ENCODE data around the gene TOR2A. TPM values are rescaled to one million over a fixed set of nuclear protein-coding genes. Genes with fewer than 3 reads are reported as not detected.
"Not testable (repeated sequence)": the region's sequence is repeated elsewhere in the genome, so short reads cannot be mapped to it uniquely, and the experiment has no call there.

The TOR2A gene
- total and polyA plus RNA-seq, 2 of the 8 experiments (the other 6 are each of a cell fraction or from before 2014, with no cell fraction given): 18.7 to 24.9 TPM

DNA sequence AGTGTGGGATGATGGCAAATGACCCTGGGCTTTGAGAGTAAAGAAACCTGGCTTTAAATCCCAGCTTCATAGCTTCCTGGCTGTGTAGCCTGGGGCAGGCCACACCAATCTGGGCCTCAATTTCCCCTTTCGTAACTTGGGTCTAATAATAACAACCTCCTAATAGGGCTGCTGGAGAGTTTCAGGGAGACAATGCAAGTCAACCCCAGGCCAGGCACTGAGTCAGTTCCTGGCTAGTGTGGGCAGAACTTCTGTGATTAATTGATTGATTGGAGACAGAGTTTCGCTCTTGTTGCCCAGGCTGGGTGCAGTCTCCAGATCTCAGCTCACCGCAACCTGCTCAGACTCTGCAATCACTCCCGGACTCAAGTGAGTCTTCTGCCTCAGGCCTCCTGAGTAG, 46.7 kb upstream of the TOR2A start (continued):
- no peak for TF ChIP-seq RNF2 (IDR thresholded peaks at IDR 0.05; ENCODE audit: borderline replicate concordance, low read depth, low read length, missing control alignments, poor library complexity, severe bottlenecking)
- TF ChIP-seq SIX5 (IDR thresholded peaks at IDR 0.05; ENCODE audit: low read depth, low read length): no peak

DNA sequence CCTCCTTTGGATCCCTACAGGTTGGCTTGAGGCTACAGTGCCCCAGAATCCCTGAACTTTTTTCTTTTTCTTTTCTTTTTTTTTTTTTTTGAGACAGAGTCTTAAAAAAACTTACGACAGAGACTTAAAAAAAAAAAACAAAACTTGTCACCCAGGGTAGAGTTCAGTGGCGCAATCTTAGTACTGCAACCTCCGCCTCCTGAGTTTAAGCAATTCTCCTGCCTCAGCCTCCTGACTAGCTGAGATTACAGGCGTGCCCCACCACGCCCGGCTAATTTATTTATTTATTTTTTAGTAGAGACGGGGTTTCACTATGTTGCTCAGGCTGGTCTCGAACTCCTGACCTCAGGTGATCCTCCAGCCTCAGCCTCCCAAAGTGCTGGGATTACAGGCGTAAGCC, 45.8 kb upstream of the TOR2A start:
- H3K9ac ChIP-seq (replicated peaks in 1 of 4; ENCODE audit: extremely low read depth in 1 of 4, low read depth in 3 of 4, low read length in 3 of 4); DNase-seq (ENCODE audit: low read depth in 1 of 2, low spot score in 2 of 2); H2BK120ac ChIP-seq (replicated peaks; ENCODE audit: low read depth, low read length); H4K8ac ChIP-seq (ENCODE audit: extremely low read depth, insufficient read depth, low read length); H3K18ac ChIP-seq (ENCODE audit: extremely low read depth, low read length); H3K14ac ChIP-seq (ENCODE audit: insufficient read length); H3K27me3 ChIP-seq (replicated peaks in 1 of 4; ENCODE audit: control insufficient read depth in 3 of 4, extremely low read depth in 1 of 4, insufficient read depth in 3 of 4, low read length in 3 of 4); H3K4me2 ChIP-seq (ENCODE audit: insufficient read depth in 1 of 2, low read depth in 2 of 2, low read length in 2 of 2); H4K20me1 ChIP-seq (replicated peaks in 1 of 2; ENCODE audit: control insufficient read depth in 1 of 2, insufficient read depth in 2 of 2, low read length in 2 of 2); H3K36me3 ChIP-seq (ENCODE audit: control insufficient read depth in 2 of 4, insufficient read depth in 4 of 4, low read length in 3 of 4); H2BK15ac ChIP-seq (ENCODE audit: low read length); H2AFZ ChIP-seq (ENCODE audit: low read length); H2BK5ac ChIP-seq (ENCODE audit: low read depth, low read length); H3K9me3 ChIP-seq (ENCODE audit: insufficient read depth in 2 of 2, low read depth in 1 of 2, low read length in 1 of 2); H3K4ac ChIP-seq (replicated peaks; ENCODE audit: insufficient read length, low read depth, low read length); H3K4me3 ChIP-seq (ENCODE audit: extremely low read depth in 1 of 4, insufficient read depth in 2 of 4, low read depth in 3 of 4, low read length in 4 of 4); H3K79me1 ChIP-seq (ENCODE audit: low read depth, low read length); H3K56ac ChIP-seq (replicated peaks; ENCODE audit: insufficient read length, low read depth, low read length); H4K5ac ChIP-seq (ENCODE audit: insufficient read length, low read depth, low read length); H3K23me2 ChIP-seq (ENCODE audit: low read depth, low read length); H3K79me2 ChIP-seq (ENCODE audit: control insufficient read depth in 1 of 2, insufficient read depth in 2 of 2, low read length in 2 of 2); H3K23ac ChIP-seq (ENCODE audit: insufficient read length); FAIRE-seq; H3K27ac ChIP-seq (ENCODE audit: low read depth, low read length); H2AK5ac ChIP-seq (ENCODE audit: low read depth, low read length): not testable (repeated sequence)
- 85% methylated on average over 9 of the region's 9 CpGs; no CpG with 5 or more reads in 1 of the 2 experiments for WGBS, 2 experiments (ENCODE audit: extremely low coverage in 1 of 2, insufficient coverage in 1 of 2, insufficient read length in 1 of 2, insufficient replicate concordance in 2 of 2, low coverage in 1 of 2, low lambda C conversion rate in 2 of 2, missing lambda C conversion rate in 1 of 2)
- Histone ChIP-seq H2BK20ac (ENCODE audit: low read length) (0 out of 2 replicates have a peak overlapping the region, but pooled peaks have one; percentile 61), H4K91ac (replicated peaks; ENCODE audit: insufficient read length, low read length) (peak overlapping the region; percentile 31), H2BK12ac (ENCODE audit: low read depth, low read length) (peak overlapping the region; percentile 87; the same call in 1 of the 2 replicates), H3K4me1 (replicated peaks in 1 of 4; ENCODE audit: control insufficient read depth in 3 of 4, insufficient read depth in 4 of 4, low read length in 3 of 4) (peaks cover 0 to 24% (median 15%) of the 10 kb centered on the region in 4 experiments; a peak in 6 of 7 replicates)
- ChIA-PET CTCF (ENCODE audit: partially characterized antibody) (interaction anchor here (1.0 to 16.2 kb wide), 8 partner anchors 12 to 140 kb away, joined by 3 to 227 read pairs (median 4); partner anchors contain the start of gene TOR2A), POLR2A (ENCODE audit: partially characterized antibody) (interaction anchor here (1.2 kb wide), 1 partner anchor 9 kb away, joined by 3 read pairs; no protein-coding TSS in a partner anchor)
